DOHH2 (cell line): ENCODE data around the gene SLC26A6.

Source experiments
- H3F3A ChIP-seq: fragments of 200-600 bp; sonication (generic), shearing (Covaris generic); 2 replicates; pipeline ENCODE4 v1.6.0; 2016; ENCODE audit warnings: antibody characterized with exemption, mild to moderate bottlenecking; ENCODE audit not compliant: control insufficient read depth, insufficient read depth
- H3K27ac ChIP-seq: fragments of 200-600 bp; sonication (generic); 2 replicates; pipeline ENCODE4 v1.5.1; 2014; ENCODE audit warnings: low read depth, mild to moderate bottlenecking, low read length, moderate library complexity
- H3K27me3 ChIP-seq: fragments of 200-600 bp; sonication (generic); 2 replicates; pipeline ENCODE4 v1.6.1; 2014; ENCODE audit warnings: mild to moderate bottlenecking, low read length, mixed read lengths; ENCODE audit not compliant: control insufficient read depth
- H3K36me3 ChIP-seq: fragments of 200-600 bp; sonication (generic); 2 replicates; pipeline ENCODE4 v1.6.1; 2014; ENCODE audit warnings: mild to moderate bottlenecking, low read length, moderate library complexity, mixed read lengths; ENCODE audit not compliant: control insufficient read depth
- H3K4me1 ChIP-seq: fragments of 200-600 bp; sonication (generic); 2 replicates; pipeline ENCODE4 v1.6.1; 2014; ENCODE audit warnings: mild to moderate bottlenecking, low read length, mixed read lengths; ENCODE audit not compliant: control insufficient read depth
- H3K4me2 ChIP-seq: fragments of 200-600 bp; sonication (generic); 2 replicates; pipeline ENCODE4 v1.6.0; 2014; ENCODE audit warnings: mild to moderate bottlenecking, low read length, moderate library complexity
- H3K4me3 ChIP-seq: fragments of 200-600 bp; sonication (generic); 2 replicates; pipeline ENCODE4 v1.5.1; 2014; ENCODE audit warnings: mild to moderate bottlenecking, low read length, mixed read lengths
- H3K79me2 ChIP-seq: fragments of 200-600 bp; sonication (generic); 2 replicates; pipeline ENCODE4 v1.6.1; 2014; ENCODE audit warnings: mild to moderate bottlenecking, low read length, mixed read lengths; ENCODE audit not compliant: control insufficient read depth
- H3K9me2 ChIP-seq: fragments of 200-600 bp; sonication (generic); replicated peaks from 2 replicates; pipeline ENCODE4 v1.6.1; 2014; ENCODE audit warnings: mild to moderate bottlenecking, low read length, mixed read lengths; ENCODE audit not compliant: control insufficient read depth
- H3K9me3 ChIP-seq: fragments of 200-600 bp; sonication (generic); 2 replicates; pipeline ENCODE4 v1.6.1; 2014; ENCODE audit warnings: antibody characterized with exemption, low read length, mixed read lengths; ENCODE audit not compliant: control insufficient read depth, insufficient read depth
- H4K20me1 ChIP-seq: fragments of 200-600 bp; sonication (generic); 2 replicates; pipeline ENCODE4 v1.6.0; 2014; ENCODE audit warnings: low read depth, mild to moderate bottlenecking, antibody characterized with exemption, low read length, moderate library complexity; ENCODE audit not compliant: control insufficient read depth, insufficient read depth
- CTCF ChIP-seq: fragments of 200-600 bp; sonication (generic); IDR thresholded peaks from one replicate; pipeline ENCODE4 v1.5.1; 2014; ENCODE audit warnings: antibody characterized with exemption, mild to moderate bottlenecking, low read depth, low read length; ENCODE audit not compliant: poor library complexity, severe bottlenecking
- EZH2phosphoT487 ChIP-seq: fragments of 200-600 bp; sonication (generic); IDR thresholded peaks from 2 replicates; pipeline ENCODE4 v1.6.1; 2017; ENCODE audit warnings: borderline replicate concordance, mild to moderate bottlenecking, antibody characterized with exemption, low read length, moderate library complexity, mixed read lengths

Gene SLC26A6

GRCh38 chr3:48591436-48591835, 43.8 kb downstream of the SLC26A6 start:
- Histone ChIP-seq H3K9me3 (no peaks in the 10 kb centered on the region), H3K4me2 (no peak overlapping the region), H3K27ac (no peak overlapping the region)

GRCh38 chr3:48588230-48588629, 47.0 kb downstream of the SLC26A6 start:
- no peaks in the 10 kb centered on the region for H3K79me2 ChIP-seq
- TF ChIP-seq CTCF, result no peak
- TF ChIP-seq EZH2phosphoT487, result no peak
- no peaks in the 10 kb centered on the region for H3F3A ChIP-seq
- H3K4me2 ChIP-seq, result no peak overlapping the region
- no peaks in the 10 kb centered on the region for H3K4me1 ChIP-seq
- no peaks in the 10 kb centered on the region for H3K9me2 ChIP-seq
- no peaks in the 10 kb centered on the region for H3K36me3 ChIP-seq
- no peaks in the 10 kb centered on the region for H3K9me3 ChIP-seq
- no peaks in the 10 kb centered on the region for H4K20me1 ChIP-seq
- H3K27ac ChIP-seq, result no peak overlapping the region
- H3K4me3 ChIP-seq, result no peak overlapping the region
- peaks cover 2% of the 10 kb centered on the region; the same call in 1 of the 2 replicates for H3K27me3 ChIP-seq

More at GRCh38 chr3:48591436-48591835, 43.8 kb downstream of the SLC26A6 start:
- Histone ChIP-seq H3K4me1 (no peaks in the 10 kb centered on the region), H3K79me2 (no peaks in the 10 kb centered on the region), H3K4me3 (no peak overlapping the region), H3K27me3 (peaks cover 2% of the 10 kb centered on the region; the same call in 1 of the 2 replicates), H3K9me2 (no peaks in the 10 kb centered on the region), H3F3A (no peaks in the 10 kb centered on the region), H3K36me3 (no peaks in the 10 kb centered on the region), H4K20me1 (no peaks in the 10 kb centered on the region)
- TF ChIP-seq CTCF (no peak), EZH2phosphoT487 (no peak)

GRCh38 chr3:48587686-48588085, 47.6 kb downstream of the SLC26A6 start:
- Histone ChIP-seq H4K20me1 (no peaks in the 10 kb centered on the region), H3K4me1 (no peaks in the 10 kb centered on the region), H3F3A (no peaks in the 10 kb centered on the region), H3K9me2 (no peaks in the 10 kb centered on the region), H3K27ac (no peak overlapping the region), H3K4me3 (no peak overlapping the region), H3K9me3 (no peaks in the 10 kb centered on the region), H3K79me2 (no peaks in the 10 kb centered on the region), H3K4me2 (no peak overlapping the region), H3K27me3 (peaks cover 2% of the 10 kb centered on the region; the same call in 1 of the 2 replicates), H3K36me3 (no peaks in the 10 kb centered on the region)
- TF ChIP-seq EZH2phosphoT487, result no peak
- TF ChIP-seq CTCF, result no peak
